BLaER1 (cell line): ENCODE results near the gene MBD3L5.
"Not testable (repeated sequence)": the region's sequence is repeated elsewhere in the genome, so short reads cannot be mapped to it uniquely, and the experiment has no call there.

Experiments
- H3K27ac ChIP-seq: shearing (Covaris generic); formaldehyde crosslinking; 2 replicates; pipeline ENCODE4 v1.8.1; 2022
- H3K27me3 ChIP-seq: shearing (Covaris generic); formaldehyde crosslinking; 2 replicates; pipeline ENCODE4 v1.8.1; 2022
- H3K36me3 ChIP-seq: shearing (Covaris generic); formaldehyde crosslinking; 2 replicates; pipeline ENCODE4 v1.8.1; 2022
- H3K4me1 ChIP-seq: shearing (Covaris generic); formaldehyde crosslinking; 2 replicates; pipeline ENCODE4 v1.8.1; 2022
- H3K4me2 ChIP-seq: shearing (Covaris generic); formaldehyde crosslinking; 2 replicates; pipeline ENCODE4 v1.8.1; 2022
- H3K4me3 ChIP-seq: shearing (Covaris generic); formaldehyde crosslinking; 2 replicates; pipeline ENCODE4 v1.8.1; 2022
- H3K9ac ChIP-seq: shearing (Covaris generic); formaldehyde crosslinking; 2 replicates; pipeline ENCODE4 v1.8.1; 2022
- H3K9me3 ChIP-seq: shearing (Covaris generic); formaldehyde crosslinking; 2 replicates; pipeline ENCODE4 v1.8.1; 2022
- H4K20me1 ChIP-seq: shearing (Covaris generic); formaldehyde crosslinking; 2 replicates; pipeline ENCODE4 v1.8.1; 2022
- Cebpa-rat ChIP-seq: shearing (Covaris generic); IDR thresholded peaks from 2 replicates; pipeline ENCODE4 v1.8.1; 2022

The MBD3L5 gene

DNA sequence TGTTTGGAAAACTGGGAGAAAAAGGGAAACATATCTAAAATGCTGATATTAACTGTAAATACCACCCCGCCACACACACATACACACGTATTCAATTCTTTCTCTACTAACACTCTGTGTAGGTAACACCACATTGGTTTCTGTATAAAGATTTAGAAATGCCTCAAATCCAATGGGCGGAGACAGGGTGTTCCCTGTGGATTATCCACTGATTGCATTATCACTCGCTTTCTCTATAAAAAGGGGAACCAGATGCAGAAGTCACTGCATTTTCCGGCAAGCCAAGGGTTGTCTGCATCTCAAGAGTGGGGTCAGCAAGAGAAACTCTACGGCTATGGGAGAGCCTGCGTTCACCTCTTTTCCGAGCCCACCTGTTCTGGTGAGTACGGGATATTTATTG is at the start of gene MBD3L5:
MBD3L5 (plus strand) TSS at position 301 of the 400 bp plus-strand sequence; CDS start at position 335, 34 bp downstream.
- not testable (repeated sequence) for H4K20me1 ChIP-seq, H3K4me3 ChIP-seq, H3K27me3 ChIP-seq, H3K9me3 ChIP-seq, H3K9ac ChIP-seq, H3K27ac ChIP-seq, H3K36me3 ChIP-seq, H3K4me2 ChIP-seq, H3K4me1 ChIP-seq

GRCh38 chr19:6983448-6983847 is 46.9 kb upstream of the MBD3L5 start:
- peaks cover 42% of the 10 kb centered on the region for H3K9me3 ChIP-seq
- H3K4me3 ChIP-seq = no peak overlapping the region

GRCh38 chr19:6987850-6988249 is 42.5 kb upstream of the MBD3L5 start:
- Histone ChIP-seq H3K4me2 (no peak overlapping the region), H4K20me1 (no peaks in the 10 kb centered on the region), H3K9me3 (peaks cover 38% of the 10 kb centered on the region), H3K27ac (no peak overlapping the region), H3K4me1 (peaks cover 9% of the 10 kb centered on the region), H3K27me3 (no peaks in the 10 kb centered on the region), H3K36me3 (no peaks in the 10 kb centered on the region), H3K9ac (no peak overlapping the region), H3K4me3 (no peak overlapping the region)
- TF ChIP-seq Cebpa-rat = no peak

More at GRCh38 chr19:6983448-6983847, 46.9 kb upstream of the MBD3L5 start:
- H3K4me1 ChIP-seq = no peaks in the 10 kb centered on the region
- no peaks in the 10 kb centered on the region for H4K20me1 ChIP-seq
- H3K27me3 ChIP-seq = no peaks in the 10 kb centered on the region
- no peak overlapping the region for H3K4me2 ChIP-seq
- no peak overlapping the region for H3K9ac ChIP-seq
- TF ChIP-seq Cebpa-rat = no peak
- H3K36me3 ChIP-seq = no peaks in the 10 kb centered on the region
- H3K27ac ChIP-seq = no peak overlapping the region

DNA sequence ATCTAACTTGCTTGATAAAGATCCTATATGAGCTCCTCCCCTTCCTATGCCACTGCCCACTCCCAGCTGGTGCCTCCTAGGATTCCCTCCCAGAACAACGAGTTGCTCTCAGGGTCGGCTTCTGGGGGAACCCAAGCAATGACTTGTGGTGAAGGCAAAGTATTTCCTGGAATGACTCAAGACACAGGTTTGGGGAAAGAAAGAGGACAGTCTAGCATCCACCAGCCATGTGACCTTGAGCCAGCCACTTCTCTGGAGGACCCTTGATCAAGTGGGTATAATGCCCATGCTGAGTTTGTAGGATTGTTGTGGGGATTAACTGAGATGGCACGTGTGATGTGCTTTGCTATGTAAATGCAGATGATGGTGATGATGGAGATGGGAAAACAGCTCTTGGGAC is 42.1 kb upstream of the MBD3L5 start:
- Histone ChIP-seq H3K9ac (no peak overlapping the region), H3K27ac (no peak overlapping the region), H3K4me3 (no peak overlapping the region), H3K36me3 (no peaks in the 10 kb centered on the region), H3K27me3 (no peaks in the 10 kb centered on the region), H3K9me3 (peaks cover 36% of the 10 kb centered on the region), H3K4me2 (no peak overlapping the region), H3K4me1 (peaks cover 9% of the 10 kb centered on the region), H4K20me1 (no peaks in the 10 kb centered on the region)
- TF ChIP-seq Cebpa-rat = no peak

GRCh38 chr19:6995054-6995453 is 35.3 kb upstream of the MBD3L5 start:
- no peaks in the 10 kb centered on the region for H3K27me3 ChIP-seq
- no peak overlapping the region for H3K4me2 ChIP-seq
- no peaks in the 10 kb centered on the region for H4K20me1 ChIP-seq
- H3K27ac ChIP-seq = no peak overlapping the region
- H3K9ac ChIP-seq = no peak overlapping the region
- H3K36me3 ChIP-seq = no peaks in the 10 kb centered on the region
- H3K4me3 ChIP-seq = no peak overlapping the region
- peaks cover 18% of the 10 kb centered on the region for H3K9me3 ChIP-seq
- peaks cover 9% of the 10 kb centered on the region for H3K4me1 ChIP-seq
- TF ChIP-seq Cebpa-rat = no peak

GRCh38 chr19:6996810-6997209 is 33.6 kb upstream of the MBD3L5 start:
- H3K4me2 ChIP-seq = no peak overlapping the region
- no peaks in the 10 kb centered on the region for H3K4me1 ChIP-seq
- peaks cover 18% of the 10 kb centered on the region for H3K9me3 ChIP-seq
- H3K27me3 ChIP-seq = no peaks in the 10 kb centered on the region
- no peaks in the 10 kb centered on the region for H3K36me3 ChIP-seq
- no peak overlapping the region for H3K27ac ChIP-seq
- no peak for TF ChIP-seq Cebpa-rat
- H4K20me1 ChIP-seq = no peaks in the 10 kb centered on the region
- H3K9ac ChIP-seq = no peak overlapping the region
- H3K4me3 ChIP-seq = no peak overlapping the region

DNA sequence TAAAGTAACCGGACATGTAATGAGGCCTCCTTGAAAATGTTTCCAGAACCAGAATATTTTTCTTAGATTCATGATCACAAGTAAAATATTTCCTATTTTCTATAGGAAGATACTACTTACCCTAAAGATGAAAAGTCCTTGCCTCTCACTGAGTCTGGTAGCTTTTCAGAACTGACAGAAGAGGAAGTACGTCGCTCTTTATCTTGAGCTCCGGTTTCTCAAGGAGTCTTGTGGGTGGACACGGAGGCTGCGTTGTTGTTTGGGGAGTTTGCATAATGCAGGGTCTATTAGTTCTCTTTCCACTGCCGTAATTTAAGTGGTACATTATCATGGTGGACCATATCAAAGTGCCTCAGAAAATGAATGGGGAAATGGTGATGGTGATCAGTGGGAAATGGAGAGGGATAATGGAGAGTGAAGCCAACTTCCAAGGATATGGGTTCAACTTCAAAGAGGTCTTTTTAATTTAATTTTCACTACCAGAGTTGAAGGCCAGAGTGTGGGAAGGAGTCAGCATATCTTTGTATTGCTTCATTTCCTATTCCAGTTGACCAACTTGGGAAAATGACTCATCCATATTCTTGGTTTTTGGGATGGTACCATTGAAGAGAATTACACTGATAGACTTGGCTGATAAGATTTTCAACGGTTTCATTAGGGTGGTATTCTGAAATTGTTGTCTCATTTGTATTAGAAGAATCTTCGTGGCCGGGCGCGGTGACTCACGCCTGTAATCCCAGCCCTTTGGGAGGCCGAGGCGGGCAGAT is 32.5 kb upstream of the MBD3L5 start:
- Histone ChIP-seq H3K4me2 (no peak overlapping the region), H3K4me1 (no peaks in the 10 kb centered on the region), H3K9ac (no peak overlapping the region), H3K27me3 (no peaks in the 10 kb centered on the region), H3K27ac (no peak overlapping the region), H4K20me1 (no peaks in the 10 kb centered on the region), H3K9me3 (peaks cover 18% of the 10 kb centered on the region), H3K4me3 (no peak overlapping the region), H3K36me3 (no peaks in the 10 kb centered on the region)
- TF ChIP-seq Cebpa-rat = no peak

- Histone ChIP-seq H3K36me3 (no peaks in the 10 kb centered on the region), H3K27ac (no peak overlapping the region), H3K9ac (no peak overlapping the region), H4K20me1 (no peaks in the 10 kb centered on the region), H3K4me2 (no peak overlapping the region), H3K9me3 (peaks cover 18% of the 10 kb centered on the region), H3K4me1 (no peaks in the 10 kb centered on the region), H3K27me3 (no peaks in the 10 kb centered on the region), H3K4me3 (no peak overlapping the region)
- no peak for TF ChIP-seq Cebpa-rat
Measured at GRCh38 chr19:6999933-7000332, 30.4 kb upstream of the MBD3L5 start.

GRCh38 chr19:7000333-7000732 is 30.0 kb upstream of the MBD3L5 start:
- no peak overlapping the region for H3K4me2 ChIP-seq
- H3K9me3 ChIP-seq = peaks cover 14% of the 10 kb centered on the region
- H3K9ac ChIP-seq = no peak overlapping the region
- no peaks in the 10 kb centered on the region for H3K27me3 ChIP-seq
- no peaks in the 10 kb centered on the region for H3K36me3 ChIP-seq
- H3K4me3 ChIP-seq = no peak overlapping the region
- no peaks in the 10 kb centered on the region for H3K4me1 ChIP-seq
- no peak overlapping the region for H3K27ac ChIP-seq
- no peak for TF ChIP-seq Cebpa-rat
- H4K20me1 ChIP-seq = no peaks in the 10 kb centered on the region

GRCh38 chr19:7000816-7001215 is 29.6 kb upstream of the MBD3L5 start:
- Histone ChIP-seq H3K4me3 (no peak overlapping the region), H3K27me3 (no peaks in the 10 kb centered on the region), H3K4me2 (no peak overlapping the region), H3K27ac (no peak overlapping the region), H4K20me1 (no peaks in the 10 kb centered on the region), H3K9ac (no peak overlapping the region), H3K36me3 (no peaks in the 10 kb centered on the region), H3K4me1 (no peaks in the 10 kb centered on the region), H3K9me3 (peaks cover 9% of the 10 kb centered on the region; the same call in 1 of the 2 replicates)
- no peak for TF ChIP-seq Cebpa-rat
